ENCODE data around the gene PLD3. TPM values are rescaled to one million over a fixed set of nuclear protein-coding genes. Genes with fewer than 3 reads are reported as not detected.

PLD3 gene
- total RNA-seq, 1 experiment from 2014 or later = 95.4 TPM

DNA sequence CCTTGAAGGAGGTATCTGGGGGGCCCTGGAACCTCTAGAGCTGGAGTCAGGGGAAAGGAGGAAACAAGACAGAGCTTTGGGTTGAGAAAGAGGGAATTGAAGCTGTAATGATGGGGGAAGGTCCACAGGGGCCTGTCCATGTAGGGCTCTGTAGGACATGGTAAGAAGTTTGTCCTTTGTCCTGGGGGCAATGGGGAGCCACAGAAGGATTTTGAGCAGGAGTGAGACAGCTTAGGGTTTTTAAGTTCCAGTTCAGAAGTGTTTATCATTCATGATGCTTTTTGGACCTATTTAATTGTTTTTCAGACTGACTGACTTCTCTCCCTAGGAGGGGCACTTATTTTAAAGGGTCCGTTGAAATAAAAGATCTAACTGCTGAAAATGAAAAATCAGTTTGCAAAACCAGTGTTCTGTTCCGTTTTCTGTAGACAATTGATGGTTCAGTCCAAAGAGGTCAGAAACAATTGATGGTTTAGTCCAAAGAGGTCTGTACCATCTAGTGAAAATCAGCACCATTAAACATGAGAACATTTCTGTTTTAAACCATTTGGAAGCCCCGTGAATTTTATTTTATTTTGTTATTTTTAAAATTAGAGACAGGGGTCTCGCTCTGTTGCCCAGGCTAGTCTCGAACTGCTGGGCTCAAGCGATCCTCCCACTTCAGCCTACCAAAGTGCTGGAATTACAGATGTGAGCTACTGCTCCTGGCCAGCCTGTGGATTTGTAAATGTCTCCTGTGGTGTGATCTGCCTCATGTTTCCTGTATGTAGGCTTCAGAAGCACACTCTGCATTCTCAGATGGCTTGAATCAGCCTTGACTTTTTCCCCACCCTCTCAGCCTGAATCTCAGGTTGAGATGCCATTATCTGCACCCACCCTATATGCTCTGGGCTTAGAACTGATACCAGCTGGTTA, 8.4 kb downstream of the PLD3 start:
- H3K4me3 ChIP-seq (ENCODE audit: low read length) = no peak overlapping the region
- no peaks in the 10 kb centered on the region for H3K4me1 ChIP-seq (ENCODE audit: insufficient read depth, low read length)
- H4K20me1 ChIP-seq (ENCODE audit: low read length) = no peaks in the 10 kb centered on the region
- no peaks in the 10 kb centered on the region for H3F3A ChIP-seq (ENCODE audit: low read length, unreplicated experiment)
- ChIA-PET CTCF (no interaction called here), POLR2A (ENCODE audit: unreplicated experiment) (no interaction called here)
- BruUV-seq (replicated peaks) = no TSS peak
- H3K36me3 ChIP-seq (ENCODE audit: low read depth, low read length) = no peaks in the 10 kb centered on the region
- DNase-seq (no peak), ATAC-seq (no peak)
- H3K9ac ChIP-seq (ENCODE audit: low read length) = no peak overlapping the region
- H3K79me2 ChIP-seq (ENCODE audit: low read length) = no peaks in the 10 kb centered on the region
- TF ChIP-seq, protein P1, sequence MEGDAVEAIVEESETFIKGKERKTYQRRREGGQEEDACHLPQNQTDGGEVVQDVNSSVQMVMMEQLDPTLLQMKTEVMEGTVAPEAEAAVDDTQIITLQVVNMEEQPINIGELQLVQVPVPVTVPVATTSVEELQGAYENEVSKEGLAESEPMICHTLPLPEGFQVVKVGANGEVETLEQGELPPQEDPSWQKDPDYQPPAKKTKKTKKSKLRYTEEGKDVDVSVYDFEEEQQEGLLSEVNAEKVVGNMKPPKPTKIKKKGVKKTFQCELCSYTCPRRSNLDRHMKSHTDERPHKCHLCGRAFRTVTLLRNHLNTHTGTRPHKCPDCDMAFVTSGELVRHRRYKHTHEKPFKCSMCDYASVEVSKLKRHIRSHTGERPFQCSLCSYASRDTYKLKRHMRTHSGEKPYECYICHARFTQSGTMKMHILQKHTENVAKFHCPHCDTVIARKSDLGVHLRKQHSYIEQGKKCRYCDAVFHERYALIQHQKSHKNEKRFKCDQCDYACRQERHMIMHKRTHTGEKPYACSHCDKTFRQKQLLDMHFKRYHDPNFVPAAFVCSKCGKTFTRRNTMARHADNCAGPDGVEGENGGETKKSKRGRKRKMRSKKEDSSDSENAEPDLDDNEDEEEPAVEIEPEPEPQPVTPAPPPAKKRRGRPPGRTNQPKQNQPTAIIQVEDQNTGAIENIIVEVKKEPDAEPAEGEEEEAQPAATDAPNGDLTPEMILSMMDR (conservative IDR thresholded peaks at IDR 0.05; ENCODE audit: low read depth, low read length) = no peak
- H3K4me2 ChIP-seq (ENCODE audit: low read length) = no peak overlapping the region
- intact Hi-C loops (cut with micrococcal nuclease) = no loop called here
- no peak overlapping the region for H2AFZ ChIP-seq (ENCODE audit: low read length)
- H3K9me3 ChIP-seq (ENCODE audit: low read length) = no peaks in the 10 kb centered on the region
- no peak overlapping the region for H3K27ac ChIP-seq (ENCODE audit: low read length)
- H3K27me3 ChIP-seq (ENCODE audit: low read length) = no peaks in the 10 kb centered on the region
- no peaks in the 10 kb centered on the region for H3K9me2 ChIP-seq (replicated peaks; ENCODE audit: low read length)

DNA sequence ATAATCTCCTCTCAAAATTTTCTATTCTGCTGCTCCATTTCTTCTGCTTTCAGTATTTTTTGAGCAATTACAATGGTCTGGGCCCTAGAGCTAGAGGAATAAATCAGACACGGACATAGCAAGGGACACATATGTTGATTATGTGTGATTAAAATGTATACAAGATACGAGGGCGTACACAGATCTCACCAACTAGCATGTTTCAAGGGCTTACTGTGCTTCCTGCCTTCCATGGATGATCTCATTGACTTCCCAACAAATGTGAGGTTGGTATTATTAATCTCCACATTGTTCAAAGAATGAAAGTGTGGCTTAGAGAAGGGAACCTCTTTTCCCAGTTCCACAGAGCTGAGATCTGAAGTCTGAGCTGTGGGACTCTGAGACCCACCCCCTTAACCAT, 9.1 kb downstream of the PLD3 start:
- no peaks in the 10 kb centered on the region for H4K20me1 ChIP-seq (ENCODE audit: low read length)
- H3K27me3 ChIP-seq (ENCODE audit: low read length) = no peaks in the 10 kb centered on the region
- CTCF ChIA-PET = no interaction called here
- no peaks in the 10 kb centered on the region for H3K9me2 ChIP-seq (replicated peaks; ENCODE audit: low read length)
- TF ChIP-seq EZH2phosphoT487 (IDR thresholded peaks at IDR 0.05; ENCODE audit: borderline replicate concordance, low read length) = no peak
- no peak for TF ChIP-seq EZH2 (IDR thresholded peaks at IDR 0.05; ENCODE audit: low read length, unreplicated experiment)
- TF ChIP-seq, protein P1 (conservative IDR thresholded peaks at IDR 0.05; ENCODE audit: low read depth, low read length) = no peak
- H3K36me3 ChIP-seq (ENCODE audit: low read depth, low read length) = no peaks in the 10 kb centered on the region
- no peak for DNase-seq
- no peak overlapping the region for H2AFZ ChIP-seq (ENCODE audit: low read length)
- no peak overlapping the region for H3K4me3 ChIP-seq (ENCODE audit: low read length)
- ATAC-seq = no peak
- no peaks in the 10 kb centered on the region for H3K9me3 ChIP-seq (ENCODE audit: low read length)
- no peak overlapping the region for H3K9ac ChIP-seq (ENCODE audit: low read length)
- no peaks in the 10 kb centered on the region for H3K79me2 ChIP-seq (ENCODE audit: low read length)
- no peak overlapping the region for H3K27ac ChIP-seq (ENCODE audit: low read length)
- no TSS peak for BruUV-seq (replicated peaks)
- POLR2A ChIA-PET (ENCODE audit: unreplicated experiment) = no interaction called here
- no peaks in the 10 kb centered on the region for H3K4me1 ChIP-seq (ENCODE audit: insufficient read depth, low read length)
- no peak overlapping the region for H3K4me2 ChIP-seq (ENCODE audit: low read length)
- intact Hi-C loops (cut with micrococcal nuclease) = no loop called here
- H3F3A ChIP-seq (ENCODE audit: low read length, unreplicated experiment) = no peaks in the 10 kb centered on the region

DNA sequence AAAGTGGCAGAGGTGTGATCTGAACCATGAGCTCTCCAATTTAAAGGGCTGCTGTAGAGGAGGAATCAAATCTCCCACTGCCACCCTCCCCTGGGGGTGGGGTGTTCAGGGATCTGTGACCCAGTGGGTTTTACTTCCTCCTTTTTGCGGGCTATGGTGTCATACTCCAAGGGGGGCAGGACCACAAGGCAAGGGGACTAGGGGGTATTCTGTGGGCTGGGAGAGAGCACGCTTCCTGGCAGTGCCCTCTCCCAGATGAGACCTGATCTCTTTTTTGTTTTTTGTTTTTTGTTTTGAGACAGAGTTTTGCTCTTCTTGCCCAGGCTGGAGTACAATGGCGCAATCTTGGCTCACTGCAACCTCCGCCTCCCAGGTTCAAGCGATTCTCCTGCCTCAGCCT, 10.3 kb downstream of the PLD3 start:
- Histone ChIP-seq H3K27me3 (ENCODE audit: low read length) (no peaks in the 10 kb centered on the region), H3K27ac (ENCODE audit: low read length) (no peak overlapping the region), H4K20me1 (ENCODE audit: low read length) (no peaks in the 10 kb centered on the region), H3K9me3 (ENCODE audit: low read length) (no peaks in the 10 kb centered on the region), H3K9me2 (replicated peaks; ENCODE audit: low read length) (no peaks in the 10 kb centered on the region), H3K9ac (ENCODE audit: low read length) (no peak overlapping the region), H3K36me3 (ENCODE audit: low read depth, low read length) (no peaks in the 10 kb centered on the region), H3K4me2 (ENCODE audit: low read length) (no peak overlapping the region), H2AFZ (ENCODE audit: low read length) (no peak overlapping the region), H3K79me2 (ENCODE audit: low read length) (no peaks in the 10 kb centered on the region), H3F3A (ENCODE audit: low read length, unreplicated experiment) (no peaks in the 10 kb centered on the region), H3K4me3 (ENCODE audit: low read length) (no peak overlapping the region), H3K4me1 (ENCODE audit: insufficient read depth, low read length) (no peaks in the 10 kb centered on the region)
- ATAC-seq (no peak), DNase-seq (no peak)
- intact Hi-C loops (cut with micrococcal nuclease) = no loop called here
- CTCF ChIA-PET = no interaction called here
- no TSS peak for BruUV-seq (replicated peaks)
- POLR2A ChIA-PET (ENCODE audit: unreplicated experiment) = no interaction called here
- no peak for TF ChIP-seq EZH2phosphoT487 (IDR thresholded peaks at IDR 0.05; ENCODE audit: borderline replicate concordance, low read length)
- TF ChIP-seq, protein P1 (conservative IDR thresholded peaks at IDR 0.05; ENCODE audit: low read depth, low read length) = no peak
- TF ChIP-seq EZH2 (IDR thresholded peaks at IDR 0.05; ENCODE audit: low read length, unreplicated experiment) = no peak
